Keratinocyte (primary cell): ENCODE measurements around the gene KMT2B. TPM values are rescaled to one million over a fixed set of nuclear protein-coding genes. Genes with fewer than 3 reads are reported as not detected.

ENCODE experiments used
- DNase-seq: peaks from one replicate; pipeline ENCODE4 v3.0.0-alpha.2; 2011; ENCODE audit warnings: low read depth, missing footprints, low spot score
- FAIRE-seq: peaks from 2 replicates; lab custom pipeline; 2011; peaks lifted over from hg19 to GRCh38; lab: Jason Lieb, UNC
- H2AFZ ChIP-seq: 2 replicates; pipeline ENCODE4 v1.6.0; 2012; ENCODE audit warnings: low read length, control low read depth, inconsistent platforms; ENCODE audit not compliant: control insufficient read depth
- H3K27ac ChIP-seq: 2 replicates; pipeline ENCODE4 v1.5.1; 2011; ENCODE audit warnings: low read length; ENCODE audit not compliant: control insufficient read depth, insufficient read depth
- H3K27me3 ChIP-seq: 3 replicates; pipeline ENCODE4 v1.6.0; 2011; ENCODE audit warnings: low read length; ENCODE audit not compliant: control insufficient read depth, insufficient read depth; ENCODE audit errors: extremely low read depth
- H3K36me3 ChIP-seq, 2 experiments: 2 replicates in 1 of 2; 3 replicates in 1 of 2; pipeline ENCODE4 v1.5.1; 2011; ENCODE audit warnings: low read length in 2 of 2, mild to moderate bottlenecking in 1 of 2; ENCODE audit not compliant: control insufficient read depth in 2 of 2, insufficient read depth in 2 of 2; ENCODE audit errors: extremely low read depth in 1 of 2
- H3K4me1 ChIP-seq: 3 replicates; pipeline ENCODE4 v1.5.1; 2011; ENCODE audit warnings: low read length; ENCODE audit not compliant: control insufficient read depth, insufficient read depth; ENCODE audit errors: extremely low read depth
- H3K4me2 ChIP-seq: 3 replicates; pipeline ENCODE4 v1.6.0; 2011; ENCODE audit warnings: low read depth, low read length; ENCODE audit not compliant: control insufficient read depth, insufficient read depth; ENCODE audit errors: extremely low read depth
- H3K4me3 ChIP-seq, 3 experiments: fragments of 200-600 bp in 1 of 3; sonication (generic) in 1 of 3; 2 replicates in 2 of 3; 3 replicates in 1 of 3; pipeline ENCODE4 v1.5.1; 2011 to 2016; ENCODE audit warnings: low read length in 3 of 3, mild to moderate bottlenecking in 3 of 3, control low read depth in 2 of 3, inconsistent platforms in 1 of 3, low read depth in 1 of 3, mixed read lengths in 1 of 3, mixed run types in 1 of 3, moderate library complexity in 1 of 3; ENCODE audit not compliant: control insufficient read depth in 2 of 3, insufficient read depth in 2 of 3; ENCODE audit errors: extremely low read depth in 1 of 3
- H3K79me2 ChIP-seq: 2 replicates; pipeline ENCODE4 v1.6.0; 2012; ENCODE audit warnings: low read length; ENCODE audit not compliant: control insufficient read depth, insufficient read depth
- H3K9ac ChIP-seq: 3 replicates; pipeline ENCODE4 v1.6.0; 2011; ENCODE audit warnings: low read length; ENCODE audit not compliant: control insufficient read depth, insufficient read depth; ENCODE audit errors: extremely low read depth
- H3K9me1 ChIP-seq: 3 replicates; pipeline ENCODE4 v1.6.0; 2011; ENCODE audit warnings: low read length; ENCODE audit not compliant: control insufficient read depth, insufficient read depth; ENCODE audit errors: extremely low read depth
- H3K9me3 ChIP-seq: 2 replicates; pipeline ENCODE4 v1.5.1; 2012; ENCODE audit warnings: low read depth, low read length; ENCODE audit not compliant: control insufficient read depth
- H4K20me1 ChIP-seq: 3 replicates; pipeline ENCODE4 v1.6.0; 2011; ENCODE audit warnings: low read length; ENCODE audit not compliant: control insufficient read depth, insufficient read depth; ENCODE audit errors: extremely low read depth
- CTCF ChIP-seq, 3 experiments: IDR thresholded peaks in 1 of 3; conservative IDR thresholded peaks in 1 of 3; optimal IDR thresholded peaks in 1 of 3; 2 replicates in 2 of 3; 3 replicates in 1 of 3; pipeline versions ENCODE3 to v1.5.1; 2011; ENCODE audit warnings: low read length in 3 of 3, mild to moderate bottlenecking in 3 of 3, moderate library complexity in 2 of 3, control low read depth in 1 of 3, inconsistent platforms in 1 of 3; ENCODE audit not compliant: insufficient read depth in 2 of 3; ENCODE audit errors: extremely low read depth in 1 of 3
- EZH2 ChIP-seq: IDR thresholded peaks from one replicate; pipeline ENCODE4 v1.6.1; 2012; ENCODE audit warnings: inconsistent platforms, mild to moderate bottlenecking, low read length, moderate library complexity
- dilution Hi-C: fragments of 300-500 bp; cut with MboI; formaldehyde crosslinking; loops from one replicate; pipeline ENCODE4 v1.7.0; 2020; ENCODE audit warnings: low sequenced_read_pairs; ENCODE audit not compliant: extremely low pct_ligation_motif_present
- polyA plus RNA-seq, 5 experiments: library from polyadenylated mRNA; depleted of rRNA in 3 of 5; stranded (reverse) in 3 of 5; stranded (forward) in 1 of 5; unstranded in 1 of 5; fragments of >200 nt; gene quantifications; 1 replicate in 1 of 5; 2 replicates in 3 of 5; 3 replicates in 1 of 5; pipeline versions ENCODE4 v1.2.1 to v1.2.3, GENCODE V29; 2011 to 2012; ENCODE audit warnings: missing spikeins in 2 of 5, low read depth in 1 of 5, low replicate concordance in 1 of 5

KMT2B gene
- polyA plus RNA-seq, 1 donor (not counting 4 experiments of a cell fraction or from before 2014, with no cell fraction given): 7.7 TPM

- no peak overlapping the region for H3K9ac ChIP-seq
- no peaks in the 10 kb centered on the region for H3K27me3 ChIP-seq
- no peaks in the 10 kb centered on the region for H3K9me3 ChIP-seq
- no peak for DNase-seq
- dilution Hi-C loops: no loop called here
- no peak for FAIRE-seq
- no peaks in the 10 kb centered on the region for H3K36me3 ChIP-seq
- H3K27ac ChIP-seq: no peak overlapping the region
- no peaks in the 10 kb centered on the region for H4K20me1 ChIP-seq
- peak overlapping the region; percentile 80 for H3K4me2 ChIP-seq
- H3K9me1 ChIP-seq: no peaks in the 10 kb centered on the region
- no peak for TF ChIP-seq CTCF (optimal IDR thresholded peaks at IDR 0.05 in 1 of 3, IDR thresholded peaks at IDR 0.05 in 1 of 3, conservative IDR thresholded peaks at IDR 0.05 in 1 of 3; ENCODE audit: extremely low read depth in 1 of 3, insufficient read depth in 2 of 3, low read length in 3 of 3)
- TF ChIP-seq EZH2: no peak
- H3K79me2 ChIP-seq: no peaks in the 10 kb centered on the region
- H2AFZ ChIP-seq: no peak overlapping the region
- peaks cover 4% of the 10 kb centered on the region for H3K4me1 ChIP-seq
- peak overlapping the region in 2 of 3 experiments; percentile 58 to 60 for H3K4me3 ChIP-seq
These were observed 56.7 kb downstream of the KMT2B start for GRCh38 chr19:35774274-35775045.

GRCh38 chr19:35775046-35775297 is 57.2 kb downstream of the KMT2B start:
- DNase-seq (no peak), FAIRE-seq (no peak)
- no peaks in the 10 kb centered on the region for H3K9me1 ChIP-seq
- H3K27me3 ChIP-seq: no peaks in the 10 kb centered on the region
- H4K20me1 ChIP-seq: no peaks in the 10 kb centered on the region
- H3K4me1 ChIP-seq: peaks cover 4% of the 10 kb centered on the region
- H3K36me3 ChIP-seq: no peaks in the 10 kb centered on the region
- H2AFZ ChIP-seq: peak overlapping the region; percentile 35
- H3K4me3 ChIP-seq: peak overlapping the region in 2 of 3 experiments; percentile 58 to 60
- TF ChIP-seq CTCF (optimal IDR thresholded peaks at IDR 0.05 in 1 of 3, IDR thresholded peaks at IDR 0.05 in 1 of 3, conservative IDR thresholded peaks at IDR 0.05 in 1 of 3; ENCODE audit: extremely low read depth in 1 of 3, insufficient read depth in 2 of 3, low read length in 3 of 3) (no peak), EZH2 (no peak)
- no peak overlapping the region for H3K9ac ChIP-seq
- no peaks in the 10 kb centered on the region for H3K79me2 ChIP-seq
- peak overlapping the region; percentile 80 for H3K4me2 ChIP-seq
- H3K27ac ChIP-seq: no peak overlapping the region
- no peaks in the 10 kb centered on the region for H3K9me3 ChIP-seq
- dilution Hi-C loops: no loop called here
